GM23338 (cell line): ENCODE data around the gene FGF8. TPM values are rescaled to one million over a fixed set of nuclear protein-coding genes. Genes with fewer than 3 reads are reported as not detected.

Experiments used
- ATAC-seq: fragments of 200-7000 bp; cut with Tn5 transposase; 3 replicates; pipeline ENCODE4 v1.9.1; 2020
- DNase-seq: peaks from one replicate; pipeline ENCODE4 v3.0.0-alpha.2; 2015; ENCODE audit warnings: low spot score
- H2AFZ ChIP-seq: fragments of 200-600 bp; sonication (generic); 2 replicates; pipeline ENCODE4 v1.8.0; 2016; ENCODE audit warnings: antibody characterized with exemption, mild to moderate bottlenecking, moderate library complexity
- H3F3A ChIP-seq: fragments of 200-600 bp; sonication (generic); replicated peaks from 2 replicates; pipeline ENCODE4 v1.8.0; 2017; ENCODE audit warnings: antibody characterized with exemption, mixed run types, low read depth
- H3K27ac ChIP-seq: fragments of 200-600 bp; sonication (generic); 2 replicates; pipeline ENCODE4 v1.6.1; 2016; ENCODE audit warnings: low read depth
- H3K27me3 ChIP-seq: fragments of 200-600 bp; sonication (generic); 2 replicates; pipeline ENCODE4 v1.8.0; 2016; ENCODE audit warnings: mild to moderate bottlenecking, mixed run types, moderate library complexity; ENCODE audit not compliant: insufficient read depth
- H3K36me3 ChIP-seq: fragments of 200-600 bp; sonication (generic); 2 replicates; pipeline ENCODE4 v1.8.0; 2016; ENCODE audit warnings: mild to moderate bottlenecking; ENCODE audit not compliant: insufficient read depth
- H3K4me1 ChIP-seq: fragments of 200-600 bp; sonication (generic); 2 replicates; pipeline ENCODE4 v1.8.0; 2016; ENCODE audit warnings: mild to moderate bottlenecking, moderate library complexity; ENCODE audit not compliant: insufficient read depth
- H3K4me2 ChIP-seq: fragments of 200-600 bp; sonication (generic); 2 replicates; pipeline ENCODE4 v1.7.1; 2017; ENCODE audit warnings: mixed run types
- H3K4me3 ChIP-seq: fragments of 200-600 bp; sonication (generic); 2 replicates; pipeline ENCODE4 v1.6.1; 2016; ENCODE audit warnings: mixed run types
- H3K79me2 ChIP-seq: fragments of 200-600 bp; sonication (generic); replicated peaks from 2 replicates; pipeline ENCODE4 v1.8.0; 2017; ENCODE audit warnings: mild to moderate bottlenecking; ENCODE audit not compliant: insufficient read depth
- H3K9me2 ChIP-seq: fragments of 200-600 bp; sonication (generic); 2 replicates; pipeline ENCODE4 v1.8.0; 2017; ENCODE audit not compliant: insufficient read depth
- H4K20me1 ChIP-seq: fragments of 200-600 bp; sonication (generic); replicated peaks from 2 replicates; pipeline ENCODE4 v1.8.0; 2017; ENCODE audit warnings: mild to moderate bottlenecking; ENCODE audit not compliant: insufficient read depth
- H3K27ac Mint-ChIP-seq: 2 replicates; pipeline ENCODE4 v1.8.0; 2020; ENCODE audit warnings: inconsistent platforms, mild to moderate bottlenecking, moderate library complexity, mixed read lengths
- H3K27me3 Mint-ChIP-seq: 3 replicates; pipeline ENCODE4 v1.8.0; 2022; ENCODE audit warnings: low read depth, mild to moderate bottlenecking, moderate library complexity, mixed read lengths, inconsistent platforms; ENCODE audit not compliant: insufficient read depth, poor library complexity
- H3K36me3 Mint-ChIP-seq: 3 replicates; pipeline ENCODE4 v1.8.0; 2021; ENCODE audit warnings: low read depth, mild to moderate bottlenecking, inconsistent platforms, moderate library complexity, mixed read lengths
- H3K4me1 Mint-ChIP-seq: 3 replicates; pipeline ENCODE4 v1.8.0; 2020; ENCODE audit warnings: mild to moderate bottlenecking, inconsistent platforms, mixed read lengths
- H3K4me3 Mint-ChIP-seq: 3 replicates; pipeline ENCODE4 v1.8.0; 2021; ENCODE audit warnings: moderate library complexity, mild to moderate bottlenecking, inconsistent platforms, mixed read lengths
- H3K9me3 Mint-ChIP-seq: 3 replicates; pipeline ENCODE4 v1.8.0; 2020; ENCODE audit warnings: moderate library complexity, mild to moderate bottlenecking, inconsistent platforms, mixed read lengths
- CREB1 ChIP-seq: fragments of 250-450 bp; sonication (Bioruptor Pico); IDR thresholded peaks from 2 replicates; pipeline ENCODE4 v1.5.0; 2020; ENCODE audit warnings: low read depth, mild to moderate bottlenecking, moderate library complexity
- ETS1 ChIP-seq: IDR thresholded peaks from 2 replicates; pipeline ENCODE4 v1.6.1; 2016; ENCODE audit warnings: antibody characterized with exemption
- EZH2 ChIP-seq: fragments of 200-600 bp; sonication (generic); IDR thresholded peaks from one replicate; pipeline ENCODE4 v1.8.0; 2017; ENCODE audit warnings: antibody characterized with exemption, mild to moderate bottlenecking, low read depth; ENCODE audit not compliant: unreplicated experiment
- EZH2phosphoT487 ChIP-seq: fragments of 200-600 bp; sonication (generic); IDR thresholded peaks from one replicate; pipeline ENCODE4 v1.8.1; 2018; ENCODE audit warnings: antibody characterized with exemption; ENCODE audit not compliant: unreplicated experiment
- JUNB ChIP-seq: IDR thresholded peaks from one replicate; pipeline ENCODE4 v1.6.1; 2016; ENCODE audit warnings: antibody characterized with exemption; ENCODE audit not compliant: unreplicated experiment
- NANOG ChIP-seq: IDR thresholded peaks from 2 replicates; pipeline ENCODE4 v1.6.1; 2016; ENCODE audit warnings: antibody characterized with exemption, borderline replicate concordance
- REST ChIP-seq: IDR thresholded peaks from one replicate; pipeline ENCODE4 v1.6.1; 2018; ENCODE audit warnings: antibody characterized with exemption; ENCODE audit not compliant: unreplicated experiment
- STAT1 ChIP-seq: IDR thresholded peaks from one replicate; pipeline ENCODE4 v1.6.1; 2016; ENCODE audit warnings: antibody characterized with exemption; ENCODE audit not compliant: unreplicated experiment
- ZNF331 ChIP-seq: fragments of 250-450 bp; sonication (Bioruptor Pico); IDR thresholded peaks from 2 replicates; pipeline ENCODE4 v1.5.0; 2020; ENCODE audit warnings: low read depth, mild to moderate bottlenecking, moderate library complexity
- ZNF462 ChIP-seq: fragments of 250-450 bp; sonication (Bioruptor Pico); IDR thresholded peaks from 2 replicates; pipeline ENCODE4 v1.5.0; 2020; ENCODE audit warnings: mild to moderate bottlenecking, moderate library complexity
- polyA plus RNA-seq: library from polyadenylated mRNA; unstranded; fragments of >200 nt; fragmentation: Nextera tagmentation; extraction: Ambion mirVana; gene quantifications from 2 replicates; pipeline ENCODE4 v1.2.1, GENCODE V29; 2016
- total RNA-seq: library from RNA; depleted of rRNA; stranded (reverse); fragments of >200 nt; shearing (Covaris generic); gene quantifications from 2 replicates; pipeline ENCODE4 v1.2.3, GENCODE V29; 2014

The FGF8 gene
- total and polyA plus RNA-seq, 2 experiments from 2014 or later, result 1.6 to 6.2 TPM

GRCh38 chr10:101814466-101815071 is 38.7 kb upstream of the FGF8 start:
- Mint-ChIP-seq H3K9me3 (no peaks in the 10 kb centered on the region; the same call in 2 of the 3 replicates), H3K27ac (peak overlapping the region; percentile 55; the same call in 1 of the 2 replicates), H3K27me3 (peaks cover 6% of the 10 kb centered on the region), H3K4me3 (peak overlapping the region; percentile 86), H3K36me3 (peaks cover 30% of the 10 kb centered on the region; the same call in 2 of the 3 replicates), H3K4me1 (peaks cover 25% of the 10 kb centered on the region; the same call in 2 of the 3 replicates)
- no peak overlapping the region for H3K27ac ChIP-seq
- H3K27me3 ChIP-seq, result no peaks in the 10 kb centered on the region
- H3F3A ChIP-seq, result no peaks in the 10 kb centered on the region
- peaks cover 67% of the 10 kb centered on the region for H4K20me1 ChIP-seq
- TF ChIP-seq REST, result no peak
- no peak for TF ChIP-seq JUNB
- no peak for TF ChIP-seq NANOG
- no peak for TF ChIP-seq EZH2
- TF ChIP-seq ZNF331, result no peak
- TF ChIP-seq CREB1 (CRISPR knock-in tag), result no peak
- TF ChIP-seq EZH2phosphoT487, result no peak
- TF ChIP-seq STAT1, result no peak
- TF ChIP-seq ETS1, result no peak
- TF ChIP-seq ZNF462 (CRISPR knock-in tag), result no peak
- H3K4me2 ChIP-seq, result peak overlapping the region; percentile 91
- H3K4me1 ChIP-seq, result peaks cover 24% of the 10 kb centered on the region
- peak overlapping the region; percentile 88 for H3K4me3 ChIP-seq
- H3K9me2 ChIP-seq, result no peaks in the 10 kb centered on the region
- DNase-seq, result no peak
- ATAC-seq, result no peak
- peaks cover 12% of the 10 kb centered on the region; the same call in 1 of the 2 replicates for H3K36me3 ChIP-seq
- H3K79me2 ChIP-seq, result peaks cover 86% of the 10 kb centered on the region
- H2AFZ ChIP-seq, result no peak overlapping the region
